Central memory CD8-positive, alpha-beta T cell (primary cell): ENCODE data around the gene HMX2.

Experiments used
- ATAC-seq: fragments of 150-1000 bp; cut with Tn5 transposase; replicated peaks from 2 replicates; pipeline ENCODE4 v1.10.0; 2022; ENCODE audit warnings: mild to moderate bottlenecking, moderate FRiP score, moderate number of reproducible peaks; ENCODE audit not compliant: poor library complexity, severe bottlenecking; ENCODE audit errors: extremely low read depth
- DNase-seq, 2 donors: peaks; one replicate each; pipeline ENCODE4 v3.0.0; 2021; ENCODE audit warnings: low spot score in 2 of 2
- H3K27ac Mint-ChIP-seq: one replicate; pipeline ENCODE4 v1.8.0; 2022; ENCODE audit warnings: low read depth, mild to moderate bottlenecking, moderate library complexity, mixed read lengths
- H3K27me3 Mint-ChIP-seq: one replicate; pipeline ENCODE4 v1.8.0; 2022; ENCODE audit warnings: mixed read lengths
- H3K36me3 Mint-ChIP-seq: one replicate; pipeline ENCODE4 v1.8.0; 2022; ENCODE audit warnings: mild to moderate bottlenecking, moderate library complexity, mixed read lengths; ENCODE audit not compliant: insufficient read depth
- H3K4me1 Mint-ChIP-seq: one replicate; pipeline ENCODE4 v1.8.0; 2022; ENCODE audit warnings: mixed read lengths
- H3K4me3 Mint-ChIP-seq: one replicate; pipeline ENCODE4 v1.8.0; 2022; ENCODE audit warnings: mild to moderate bottlenecking, moderate library complexity, mixed read lengths
- H3K9me3 Mint-ChIP-seq: one replicate; pipeline ENCODE4 v1.8.0; 2022; ENCODE audit warnings: mixed read lengths

Gene HMX2

DNA sequence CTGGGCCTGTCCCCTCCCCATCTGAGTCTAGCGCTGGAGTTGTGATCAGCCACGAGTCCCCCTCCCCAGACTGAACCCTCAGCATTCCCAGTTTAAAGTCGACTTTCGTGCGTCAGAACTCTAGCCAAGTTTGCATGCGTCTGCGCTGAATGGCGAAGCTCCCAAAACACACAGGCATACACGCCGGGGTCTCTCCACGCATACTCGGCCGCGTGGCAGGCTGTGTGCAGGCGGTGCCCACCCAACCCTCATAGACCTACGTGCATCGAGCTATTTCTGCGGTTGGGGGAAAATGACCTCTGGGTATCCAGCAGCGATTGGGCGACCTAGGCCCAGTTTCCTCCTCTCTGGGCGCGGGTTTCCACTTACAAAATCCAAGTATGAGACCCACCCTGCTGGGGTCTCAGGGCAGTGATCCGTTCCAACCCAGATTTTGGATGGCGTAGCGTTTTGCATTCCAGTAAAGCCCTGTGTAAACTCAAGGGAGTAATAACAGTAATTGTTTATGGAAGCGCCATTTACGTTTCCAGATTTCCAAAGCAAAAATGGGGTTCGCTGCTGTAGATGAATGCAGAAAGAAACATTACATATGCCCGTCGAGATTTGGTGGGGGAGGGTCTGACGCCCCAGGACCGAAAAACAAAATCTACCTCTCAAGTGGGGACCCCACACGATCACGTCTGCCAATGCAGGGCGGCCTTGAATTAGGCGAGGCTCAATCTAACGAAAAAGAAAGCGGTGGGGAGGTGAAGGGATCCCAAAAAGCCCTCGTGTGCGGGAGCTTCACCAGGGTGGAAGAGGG, 14.2 kb upstream of the HMX2 start:
- Mint-ChIP-seq H3K36me3 (peaks cover 18% of the 10 kb centered on the region), H3K4me1 (peaks cover 29% of the 10 kb centered on the region), H3K4me3 (peak overlapping the region; percentile 58), H3K27me3 (peaks cover 80% of the 10 kb centered on the region), H3K27ac (no peak overlapping the region), H3K9me3 (no peaks in the 10 kb centered on the region)
- DNase-seq = no peak
- no peak for ATAC-seq

DNA sequence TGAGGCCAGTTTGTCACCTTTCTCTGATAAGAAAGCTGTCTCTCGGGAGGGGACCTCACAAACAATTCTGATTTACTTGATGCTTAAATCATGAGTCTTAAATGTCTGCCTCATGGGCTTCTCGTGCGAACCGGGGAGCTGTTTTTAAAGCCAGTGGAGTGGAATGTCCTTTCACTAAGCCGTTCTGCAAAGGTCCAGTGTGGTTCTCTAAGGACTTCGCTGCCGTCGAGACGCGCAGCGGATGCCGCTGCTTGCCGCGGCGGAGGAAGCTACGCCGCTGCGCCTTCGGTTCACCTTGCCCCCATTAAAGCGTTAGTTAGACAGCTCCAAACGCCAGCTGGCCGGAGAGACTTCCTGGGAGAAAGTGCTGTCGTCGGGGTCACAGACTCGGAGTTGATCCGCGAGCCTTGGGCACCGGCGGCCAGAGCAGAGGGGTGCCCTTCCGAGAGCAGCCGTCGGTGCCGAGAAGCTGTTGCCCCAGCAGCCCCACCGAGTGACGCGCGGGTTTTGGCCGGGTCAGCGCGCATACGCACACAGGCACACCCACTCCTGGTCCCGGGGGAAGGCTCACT, 13.5 kb upstream of the HMX2 start:
- Mint-ChIP-seq H3K27me3 (peaks cover 80% of the 10 kb centered on the region), H3K36me3 (peaks cover 18% of the 10 kb centered on the region), H3K9me3 (no peaks in the 10 kb centered on the region), H3K4me1 (peaks cover 36% of the 10 kb centered on the region), H3K27ac (no peak overlapping the region), H3K4me3 (peak overlapping the region; percentile 58)
- DNase-seq (no peak), ATAC-seq (no peak)

DNA sequence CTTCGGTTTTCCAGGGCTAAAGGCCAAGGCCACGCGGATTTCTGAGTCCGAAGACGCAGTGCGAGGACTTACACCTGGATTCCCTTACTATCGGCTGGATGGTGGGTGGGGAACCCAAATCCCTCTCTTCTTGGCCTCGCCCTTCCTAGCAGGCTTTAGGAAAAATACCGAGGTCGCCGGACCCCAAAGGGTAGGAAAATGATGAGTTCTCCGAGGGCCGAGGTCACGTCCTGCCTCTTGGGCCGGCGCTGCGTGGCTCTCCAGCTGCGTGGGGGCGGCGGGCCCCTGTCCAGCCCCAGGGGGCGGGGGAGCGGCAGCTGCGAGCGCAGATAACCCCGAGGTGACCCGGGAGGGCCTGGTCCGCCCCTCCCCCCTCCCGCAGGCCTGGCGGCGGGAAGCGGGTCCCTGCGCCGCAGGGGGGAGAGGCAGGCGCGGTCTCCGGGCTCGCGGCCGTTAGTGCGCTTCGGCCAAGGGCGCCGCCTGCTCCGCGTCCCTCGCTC, 13.0 kb upstream of the HMX2 start:
- ATAC-seq = no peak
- H3K9me3 Mint-ChIP-seq = no peaks in the 10 kb centered on the region
- H3K4me3 Mint-ChIP-seq = peak overlapping the region; percentile 58
- peaks cover 80% of the 10 kb centered on the region for H3K27me3 Mint-ChIP-seq
- no peak for DNase-seq
- peaks cover 40% of the 10 kb centered on the region for H3K4me1 Mint-ChIP-seq
- peaks cover 19% of the 10 kb centered on the region for H3K36me3 Mint-ChIP-seq
- no peak overlapping the region for H3K27ac Mint-ChIP-seq

DNA sequence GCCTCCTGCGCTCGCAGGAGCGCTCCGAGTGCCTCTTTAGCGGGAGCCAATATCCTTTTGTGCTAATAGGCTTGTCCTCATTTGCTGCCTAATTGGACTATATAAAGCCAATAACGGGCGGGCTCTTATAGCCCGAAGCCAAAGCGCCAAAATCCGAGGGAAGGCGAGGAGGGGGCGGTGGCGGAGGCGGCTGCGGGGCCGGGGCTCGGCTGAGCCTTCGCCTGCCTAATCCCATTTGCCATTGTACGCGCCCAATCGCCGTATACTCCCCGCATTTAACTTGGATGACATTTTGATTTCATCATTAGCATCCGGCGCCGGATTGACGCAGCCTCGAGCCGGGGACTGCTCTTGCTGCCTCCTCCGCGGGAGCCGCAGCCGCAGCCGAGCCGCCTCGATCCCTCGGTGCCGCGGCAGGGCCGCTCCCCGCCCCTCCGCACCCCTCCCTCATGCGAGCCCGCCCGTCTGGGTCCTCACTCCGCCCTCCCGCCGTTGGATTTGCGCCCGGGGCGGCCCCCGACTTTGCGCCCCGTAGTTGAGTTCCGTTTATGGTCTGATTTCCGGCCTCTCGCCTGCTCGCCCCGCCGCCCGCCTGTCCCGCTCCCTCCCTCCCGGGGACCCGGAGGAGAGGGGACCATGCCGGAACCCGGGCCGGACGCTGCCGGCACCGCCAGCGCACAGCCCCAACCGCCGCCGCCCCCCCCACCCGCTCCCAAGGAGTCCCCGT, 12.4 kb upstream of the HMX2 start, which contains the start of gene HMX3:
Gene HMX3, plus strand, starts transcription at position 556 of the 727 bp plus-strand sequence. Its CDS starts 81 bp downstream, at position 637.
- ATAC-seq (peak; percentile 22), DNase-seq (no peak)
- Mint-ChIP-seq H3K9me3 (no peaks in the 10 kb centered on the region), H3K36me3 (peaks cover 19% of the 10 kb centered on the region), H3K27ac (peak within 1 kb of the TSS; percentile 36), H3K4me3 (peak within 1 kb of the TSS; percentile 77), H3K4me1 (peaks cover 46% of the 10 kb centered on the region), H3K27me3 (peaks cover 80% of the 10 kb centered on the region)

DNA sequence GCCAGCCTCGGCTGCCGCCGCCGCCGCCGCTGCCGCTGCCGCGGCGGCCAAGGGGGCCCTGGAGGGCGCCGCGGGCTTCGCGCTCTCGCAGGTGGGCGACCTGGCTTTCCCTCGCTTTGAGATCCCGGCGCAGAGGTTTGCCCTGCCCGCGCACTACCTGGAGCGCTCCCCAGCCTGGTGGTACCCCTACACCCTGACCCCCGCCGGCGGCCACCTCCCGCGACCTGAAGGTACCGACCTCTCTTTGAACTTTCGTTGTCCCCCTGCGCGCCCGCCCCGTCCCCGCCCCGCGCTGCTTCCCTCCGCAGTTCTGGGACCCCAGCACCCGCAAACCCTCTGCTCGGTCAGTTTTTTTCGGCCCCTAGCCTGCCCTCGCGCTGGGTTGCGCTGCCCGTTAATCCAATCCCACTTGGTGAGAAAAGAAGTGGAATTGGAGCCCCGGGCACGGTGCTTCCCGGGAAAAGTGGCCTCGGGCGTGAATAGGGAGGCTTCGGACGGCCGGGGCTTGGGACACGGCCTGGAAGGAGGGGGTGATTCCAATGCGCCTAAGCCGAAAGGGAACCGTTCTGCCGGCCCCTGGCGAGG, 11.6 kb upstream of the HMX2 start:
- Mint-ChIP-seq H3K9me3 (no peaks in the 10 kb centered on the region), H3K4me1 (peaks cover 47% of the 10 kb centered on the region), H3K36me3 (peaks cover 22% of the 10 kb centered on the region), H3K4me3 (peak overlapping the region; percentile 77), H3K27me3 (peaks cover 80% of the 10 kb centered on the region), H3K27ac (no peak overlapping the region)
- no peak for ATAC-seq
- no peak for DNase-seq

DNA sequence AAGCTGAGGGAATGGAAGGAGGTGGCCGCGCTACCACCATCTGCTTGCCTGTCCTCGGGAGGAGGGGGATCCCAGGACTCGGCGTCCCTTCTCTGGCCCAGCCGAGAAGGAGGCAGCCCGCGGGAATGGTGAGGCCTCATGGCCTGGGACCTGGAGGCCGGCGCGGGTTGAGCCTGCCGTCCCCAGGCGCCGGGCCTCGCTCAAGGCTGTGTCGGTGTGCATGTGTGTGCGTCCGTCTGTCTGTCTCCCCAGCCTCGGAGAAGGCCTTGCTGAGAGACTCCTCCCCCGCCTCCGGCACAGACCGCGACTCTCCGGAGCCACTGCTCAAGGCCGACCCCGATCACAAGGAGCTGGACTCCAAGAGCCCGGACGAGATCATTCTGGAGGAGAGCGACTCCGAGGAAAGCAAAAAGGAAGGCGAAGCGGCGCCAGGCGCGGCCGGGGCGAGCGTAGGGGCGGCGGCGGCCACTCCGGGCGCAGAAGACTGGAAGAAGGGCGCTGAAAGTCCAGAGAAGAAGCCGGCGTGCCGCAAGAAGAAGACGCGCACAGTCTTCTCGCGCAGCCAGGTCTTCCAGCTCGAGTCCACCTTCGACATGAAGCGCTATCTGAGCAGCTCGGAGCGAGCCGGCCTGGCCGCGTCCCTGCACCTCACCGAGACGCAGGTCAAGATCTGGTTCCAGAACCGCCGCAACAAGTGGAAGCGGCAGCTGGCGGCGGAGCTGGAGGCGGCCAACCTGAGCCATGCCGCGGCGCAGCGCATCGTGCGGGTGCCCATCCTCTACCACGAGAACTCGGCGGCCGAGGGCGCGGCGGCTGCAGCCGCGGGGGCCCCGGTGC, 10.9 kb upstream of the HMX2 start:
- no peak for DNase-seq
- peaks cover 22% of the 10 kb centered on the region for H3K36me3 Mint-ChIP-seq
- no peak for ATAC-seq
- peak overlapping the region; percentile 77 for H3K4me3 Mint-ChIP-seq
- H3K4me1 Mint-ChIP-seq = peaks cover 47% of the 10 kb centered on the region
- peak overlapping the region; percentile 36 for H3K27ac Mint-ChIP-seq
- no peaks in the 10 kb centered on the region for H3K9me3 Mint-ChIP-seq
- peaks cover 80% of the 10 kb centered on the region for H3K27me3 Mint-ChIP-seq

DNA sequence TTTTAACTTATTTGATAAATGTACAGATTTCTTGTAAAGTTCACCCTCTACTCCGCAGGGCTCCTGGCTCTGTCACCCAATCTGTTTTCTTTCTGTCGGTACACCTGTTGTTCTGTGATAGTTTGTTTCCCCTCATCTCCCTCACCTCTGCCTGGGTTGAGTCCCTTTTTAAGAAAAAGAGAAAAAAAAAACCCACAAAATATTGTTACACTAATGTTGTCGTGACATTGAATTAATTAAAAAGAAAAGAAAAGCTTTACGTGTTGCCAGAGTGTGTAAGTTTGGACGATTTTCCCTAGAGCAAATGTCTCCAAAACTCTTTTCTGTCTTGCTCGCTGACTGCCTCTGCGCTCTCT, 8.8 kb upstream of the HMX2 start:
- H3K4me3 Mint-ChIP-seq = peak overlapping the region; percentile 9
- H3K27ac Mint-ChIP-seq = no peak overlapping the region

DNA sequence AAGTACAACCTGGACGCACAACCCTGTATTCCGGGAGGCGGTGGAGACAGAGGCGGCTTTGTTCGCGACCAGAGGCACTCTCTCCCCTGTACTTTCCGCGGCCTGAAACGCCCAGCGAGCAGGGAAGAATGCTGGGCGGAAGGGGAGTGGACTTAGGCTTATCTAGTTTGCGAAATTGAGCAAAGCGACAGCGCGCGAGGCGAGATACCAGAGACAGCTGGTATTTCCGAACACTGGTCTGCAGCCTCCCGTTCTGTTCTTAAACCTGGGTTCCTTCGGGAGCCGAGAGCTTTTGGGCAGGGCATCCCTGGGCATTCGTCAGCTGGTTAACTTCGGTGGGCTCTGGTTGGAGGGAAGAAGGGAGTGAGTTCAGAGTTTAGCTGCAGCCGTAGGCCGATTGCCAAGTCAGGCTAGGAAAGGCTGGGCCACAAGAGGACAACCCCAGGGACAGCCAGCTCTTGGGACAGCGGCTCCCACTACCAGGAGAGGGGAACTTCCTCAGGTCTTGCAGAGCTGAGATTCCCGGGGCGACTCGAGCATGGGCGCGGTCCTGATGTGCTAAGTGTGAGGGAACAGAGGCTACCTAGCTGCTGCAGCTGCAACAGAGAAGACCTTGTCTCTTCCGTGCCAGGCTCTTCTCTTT, 8.3 kb upstream of the HMX2 start:
- Mint-ChIP-seq H3K36me3 (peaks cover 19% of the 10 kb centered on the region), H3K4me3 (peak overlapping the region; percentile 9), H3K27me3 (peaks cover 80% of the 10 kb centered on the region), H3K9me3 (no peaks in the 10 kb centered on the region), H3K27ac (no peak overlapping the region), H3K4me1 (peaks cover 46% of the 10 kb centered on the region)
- ATAC-seq (no peak), DNase-seq (no peak)

More for the DNA sequence above, 8.8 kb upstream of the HMX2 start:
- Mint-ChIP-seq H3K27me3 (peaks cover 80% of the 10 kb centered on the region), H3K36me3 (peaks cover 21% of the 10 kb centered on the region), H3K4me1 (peaks cover 46% of the 10 kb centered on the region), H3K9me3 (no peaks in the 10 kb centered on the region)
- ATAC-seq = no peak
- no peak for DNase-seq

DNA sequence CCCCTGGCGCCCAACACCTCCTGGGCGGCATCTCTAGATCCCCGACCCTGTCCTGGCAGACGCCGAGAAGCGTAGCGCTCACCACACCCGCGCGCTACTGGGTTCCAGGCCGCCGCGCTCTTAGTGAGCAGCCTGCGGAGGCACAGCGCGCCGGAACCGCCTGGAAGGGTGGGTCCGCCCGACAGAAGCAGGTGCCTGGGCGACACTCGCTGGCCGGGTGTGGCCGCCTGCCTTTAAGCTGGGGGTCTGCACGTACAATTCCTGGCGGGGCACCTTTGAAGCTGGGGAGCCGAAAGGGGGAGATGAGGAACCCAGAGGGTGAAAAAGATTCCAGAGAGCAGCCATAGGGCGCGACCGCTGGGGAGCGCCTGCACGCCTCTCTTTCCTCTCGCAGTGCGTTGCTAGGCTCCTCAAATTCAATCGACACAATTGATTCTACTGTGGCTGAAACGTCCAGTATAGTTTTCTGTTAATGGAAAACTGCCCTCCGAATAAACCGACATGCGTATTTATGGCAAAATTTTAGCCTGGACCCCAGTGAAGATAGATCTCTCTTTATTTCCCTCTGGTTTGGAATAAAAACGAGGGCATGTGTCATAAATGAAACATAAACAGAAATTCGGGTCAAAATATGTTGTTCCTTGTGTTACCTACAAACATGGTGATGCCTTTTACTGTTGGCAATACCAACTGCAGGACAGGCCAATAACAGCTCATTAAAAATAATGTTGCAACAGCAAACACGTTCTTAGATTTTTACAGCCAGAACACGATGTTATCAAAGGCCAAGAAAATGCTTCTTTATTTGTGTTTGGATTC, 7.6 kb upstream of the HMX2 start:
- H3K9me3 Mint-ChIP-seq = no peaks in the 10 kb centered on the region
- DNase-seq (no peak), ATAC-seq (no peak)
- H3K4me1 Mint-ChIP-seq = peaks cover 54% of the 10 kb centered on the region
- peaks cover 87% of the 10 kb centered on the region for H3K27me3 Mint-ChIP-seq
- H3K4me3 Mint-ChIP-seq = no peak overlapping the region
- H3K27ac Mint-ChIP-seq = no peak overlapping the region
- H3K36me3 Mint-ChIP-seq = peaks cover 20% of the 10 kb centered on the region

DNA sequence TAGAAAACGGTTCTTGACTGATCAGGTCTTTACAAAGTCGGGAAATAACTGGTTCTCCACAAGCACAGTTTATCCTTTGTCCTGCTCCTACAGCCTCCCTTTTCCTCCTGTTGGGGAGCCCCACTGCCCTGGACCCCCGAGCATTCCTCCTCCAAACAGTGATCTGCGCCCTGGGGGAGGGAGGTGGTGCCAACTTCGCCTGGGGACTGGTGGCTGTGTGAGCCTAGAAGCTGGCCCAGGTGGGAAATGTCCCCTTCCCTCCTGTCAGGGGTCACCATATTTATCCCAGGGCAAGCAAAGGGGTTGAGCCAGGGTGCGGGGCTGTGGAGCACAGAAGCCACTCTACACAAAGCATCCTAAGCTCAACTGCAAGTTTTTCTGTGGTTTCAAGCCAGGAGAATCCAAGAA, 6.9 kb upstream of the HMX2 start:
- no peaks in the 10 kb centered on the region for H3K9me3 Mint-ChIP-seq
- peaks cover 93% of the 10 kb centered on the region for H3K27me3 Mint-ChIP-seq
- no peak overlapping the region for H3K4me3 Mint-ChIP-seq
- DNase-seq (no peak), ATAC-seq (no peak)
- peaks cover 23% of the 10 kb centered on the region for H3K36me3 Mint-ChIP-seq
- H3K4me1 Mint-ChIP-seq = peaks cover 59% of the 10 kb centered on the region
- no peak overlapping the region for H3K27ac Mint-ChIP-seq
